Fibroblast of skin of left quadriceps (primary cell): ENCODE results near the gene MBNL2.

Source experiments
- DNase-seq, 2 experiments: peaks; one replicate each; pipeline ENCODE4 v3.0.0-alpha.2; 2013; ENCODE audit warnings: low read depth in 2 of 2

The MBNL2 gene

DNA sequence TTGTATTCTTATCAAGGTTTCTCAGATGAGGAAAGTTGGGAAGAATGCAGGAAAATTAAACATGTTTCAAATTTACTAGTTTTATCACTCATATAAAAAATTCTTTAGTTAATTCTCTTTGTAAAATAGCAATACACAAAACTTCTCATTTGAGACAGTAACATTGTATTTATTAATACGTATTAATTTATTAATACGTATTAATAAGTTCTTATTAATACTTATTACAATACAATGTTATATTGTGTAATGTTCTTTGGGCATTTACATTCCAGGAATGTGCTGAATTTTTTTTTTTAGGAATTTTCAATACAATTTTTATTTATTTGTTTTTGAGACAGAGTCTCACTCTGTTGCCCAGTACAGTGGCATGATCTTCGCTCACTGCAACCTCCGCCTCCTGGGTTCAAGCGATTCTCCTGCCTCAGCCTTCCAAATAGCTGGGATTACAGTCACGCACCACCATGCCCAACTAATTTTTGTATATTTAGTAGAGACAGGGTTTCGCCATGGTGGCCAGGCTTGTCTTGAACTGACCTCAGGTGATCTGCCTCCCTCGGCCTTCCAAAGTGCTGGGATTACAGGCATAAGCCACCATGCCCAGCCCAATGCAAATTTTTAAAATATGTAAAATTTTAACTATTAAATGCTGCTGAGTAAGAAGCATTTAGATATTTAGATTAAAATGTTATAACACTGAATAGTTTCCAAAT is 31.6 kb downstream of the MBNL2 start:
- no peak for DNase-seq

DNA sequence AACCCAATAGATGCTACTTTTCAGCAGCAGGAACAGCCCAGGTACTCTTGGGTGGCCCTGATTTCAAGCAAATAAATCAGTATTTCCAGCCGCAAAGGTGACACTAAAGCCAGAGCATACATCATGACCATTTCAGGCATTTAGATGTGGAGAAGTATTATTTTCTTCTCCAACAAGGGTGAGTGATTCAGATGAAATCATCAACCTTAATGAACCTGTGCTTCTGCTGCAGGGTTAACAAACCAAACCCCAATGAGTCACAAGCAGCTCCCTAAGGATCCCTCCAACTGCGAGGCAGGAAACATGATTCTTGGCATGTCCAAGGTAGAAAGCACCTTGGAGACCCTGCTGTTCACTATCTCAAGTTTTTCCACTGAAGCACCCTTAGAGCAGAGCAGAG is 32.7 kb downstream of the MBNL2 start:
- peak in 1 of 2 experiments; percentile 28 for DNase-seq

DNA sequence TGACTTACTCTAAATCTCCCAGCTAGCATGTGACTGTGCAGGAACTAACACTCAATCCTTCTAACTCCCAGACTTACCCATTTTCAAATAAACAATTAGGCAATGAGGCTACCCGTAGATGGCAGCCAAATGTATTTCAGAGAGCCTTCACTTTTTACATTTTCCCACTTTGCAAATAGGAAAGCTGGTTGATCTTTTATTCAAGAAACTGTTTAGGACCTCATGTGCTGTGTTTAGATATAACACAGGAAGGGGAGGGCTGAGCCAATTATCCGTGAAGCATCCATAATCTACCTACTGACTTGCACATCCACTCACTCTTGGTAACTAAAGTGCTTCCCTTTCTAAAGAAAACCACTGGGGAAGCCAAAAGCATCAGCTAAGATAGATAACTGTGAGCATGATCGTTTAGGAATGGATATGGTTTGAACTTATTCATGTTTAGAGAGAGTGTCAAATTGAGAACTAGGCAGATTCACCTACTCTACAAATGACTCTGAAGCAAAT is 33.4 kb downstream of the MBNL2 start:
- no peak for DNase-seq

- DNase-seq: peak; percentile 82 to 83
Measured at GRCh38 chr13:97256343-97256783, 34.2 kb downstream of the MBNL2 start.

- no peak for DNase-seq
Measured at GRCh38 chr13:97257228-97257755, 35.2 kb downstream of the MBNL2 start.

DNA sequence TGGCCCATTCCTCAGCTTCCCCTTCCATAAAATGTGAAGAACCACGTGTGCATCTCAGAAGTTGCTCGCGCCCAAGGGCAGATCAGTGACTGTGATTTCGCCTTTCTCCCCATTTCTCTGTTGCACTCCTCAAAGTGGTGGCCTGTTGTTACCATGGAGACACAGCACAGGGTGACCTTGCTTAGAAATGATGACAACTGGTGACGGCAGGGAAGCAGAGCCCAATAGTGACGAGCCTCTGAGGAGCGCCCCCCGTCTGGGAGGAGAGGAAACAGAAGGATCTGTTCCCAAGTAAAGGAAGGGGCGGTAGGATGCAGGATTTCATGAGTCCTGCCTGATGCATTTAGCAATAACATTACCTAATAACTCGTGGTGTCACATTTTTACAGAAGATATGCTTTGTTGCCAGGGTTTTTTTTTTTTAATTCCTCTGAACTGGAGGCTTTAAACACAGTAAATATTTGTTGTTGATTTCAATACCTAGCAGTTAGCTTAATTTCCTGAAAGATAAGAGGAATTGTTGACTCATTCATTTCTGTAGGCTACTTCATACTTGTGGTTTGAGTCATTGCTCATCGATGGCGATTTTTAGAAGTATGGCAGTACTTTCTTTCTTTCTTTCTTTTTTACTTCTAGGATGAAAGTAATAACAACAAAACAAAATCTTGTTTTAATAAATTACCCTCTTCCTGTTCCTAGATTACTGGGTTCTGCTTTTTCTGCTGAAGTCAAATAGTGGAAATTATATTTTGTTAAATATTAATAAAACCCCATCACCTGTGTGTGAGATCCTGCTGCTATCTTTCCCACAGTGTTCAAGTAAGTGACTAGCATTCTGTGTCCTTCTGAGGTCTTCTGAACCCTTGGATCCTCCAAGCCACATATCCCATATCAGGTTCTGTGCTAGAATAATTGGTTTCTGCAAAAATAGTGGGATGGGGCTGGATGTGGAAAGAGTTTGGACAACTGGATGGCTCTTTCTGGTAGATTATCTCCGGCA is 36.0 kb downstream of the MBNL2 start:
- peak; percentile 70 for DNase-seq

GRCh38 chr13:97258801-97259200 is 36.7 kb downstream of the MBNL2 start:
- peak in 1 of 2 experiments; percentile 38 for DNase-seq

GRCh38 chr13:97259410-97259797 is 37.3 kb downstream of the MBNL2 start:
- DNase-seq: no peak

DNA sequence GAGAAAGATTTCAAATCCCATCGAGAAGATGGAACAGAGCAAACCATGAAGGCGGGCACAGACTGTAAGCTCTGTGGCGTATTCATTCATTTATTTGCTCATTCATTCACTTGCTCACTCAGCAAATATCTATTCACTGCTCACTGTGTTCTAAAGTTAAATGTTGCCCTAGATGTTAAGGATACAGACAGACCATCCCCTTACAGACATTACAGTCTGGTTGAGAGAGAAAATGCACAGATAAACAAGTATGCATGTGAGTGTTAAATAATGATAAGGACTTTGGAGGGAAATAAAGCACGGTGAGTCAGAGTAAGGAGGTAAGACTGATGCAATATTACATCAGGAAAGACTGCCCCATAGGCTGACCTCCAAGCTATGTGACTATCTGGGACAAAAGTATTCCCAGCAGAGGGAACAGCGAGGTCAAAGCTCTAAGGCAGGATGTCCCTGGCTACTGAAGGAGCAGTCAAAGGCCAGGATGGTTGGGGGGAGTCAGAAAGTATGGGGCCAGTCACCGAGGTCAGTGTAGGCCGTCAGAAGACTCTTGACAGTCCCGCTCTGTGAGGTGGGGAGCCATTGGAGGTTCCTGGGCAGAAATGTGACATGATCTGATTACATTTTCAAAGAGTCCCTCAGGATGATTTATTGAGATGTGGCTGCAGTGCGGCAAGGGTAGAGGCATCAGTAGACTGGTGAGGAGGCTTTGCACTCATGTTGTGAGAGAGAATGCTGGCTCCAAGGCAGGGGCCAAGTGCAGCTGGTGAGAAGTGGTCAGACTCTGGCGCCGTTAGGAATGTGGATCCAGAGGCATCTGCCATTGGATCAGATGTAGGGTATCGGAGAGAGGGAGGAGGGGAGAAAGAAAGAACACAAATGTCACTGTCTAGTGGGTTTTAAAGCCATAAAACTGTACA is 37.9 kb downstream of the MBNL2 start:
- DNase-seq: peak in 1 of 2 experiments; percentile 36

DNA sequence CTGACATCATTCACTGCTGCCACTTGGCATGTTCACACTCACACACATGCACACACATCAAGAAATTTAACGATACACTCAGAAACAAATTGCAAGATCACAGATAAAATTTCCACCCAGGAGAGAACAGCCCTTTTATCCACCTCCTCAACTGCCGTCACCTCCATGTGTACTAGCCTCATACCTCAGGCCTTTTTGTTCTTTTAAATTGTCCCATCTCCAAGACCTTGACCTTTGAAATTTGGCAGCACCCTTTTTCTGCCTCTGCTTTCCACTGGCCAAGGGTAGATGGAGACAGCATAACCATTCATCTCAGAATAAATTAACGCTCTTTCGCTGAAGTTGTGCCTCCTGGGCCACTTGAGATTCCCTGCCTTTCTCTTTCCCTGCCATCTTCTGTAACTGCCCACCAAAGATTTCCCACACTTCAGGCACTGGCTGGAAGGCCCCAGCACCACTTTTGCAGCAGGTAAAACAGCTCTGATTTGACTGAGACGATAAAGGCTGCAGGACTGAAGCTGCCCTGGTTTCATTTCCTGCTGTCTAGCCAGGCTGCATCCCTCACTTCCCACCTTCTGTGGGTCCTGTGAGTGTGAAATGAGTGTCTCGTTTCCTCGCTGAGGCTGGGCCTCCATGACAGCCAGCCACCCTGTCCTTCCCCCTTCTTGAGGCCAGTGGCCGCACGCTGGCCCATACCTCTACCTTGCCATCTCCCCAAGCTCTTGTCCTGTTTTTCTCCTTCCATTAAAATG is 39.3 kb downstream of the MBNL2 start:
- no peak for DNase-seq

DNA sequence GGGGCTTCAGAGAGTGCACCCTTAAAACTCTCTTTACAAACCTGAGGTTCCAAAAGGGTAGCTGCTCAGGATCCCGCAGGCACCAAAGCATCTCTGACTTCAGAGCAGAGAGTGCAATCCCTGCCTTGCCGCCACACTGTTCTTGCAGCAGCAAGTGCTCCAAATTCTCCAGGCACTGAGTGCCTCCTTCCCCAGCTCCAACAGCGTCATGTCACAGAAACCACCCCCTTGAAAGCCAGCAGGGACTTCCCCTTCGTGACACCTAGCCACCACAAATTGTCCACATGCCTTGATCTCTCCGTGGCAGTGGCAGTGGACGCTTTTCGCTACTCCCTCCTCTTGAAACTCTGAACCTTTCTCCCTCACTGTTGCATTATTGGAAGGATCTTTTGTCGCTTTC is 39.9 kb downstream of the MBNL2 start:
- no peak for DNase-seq

- no peak for DNase-seq
Measured at GRCh38 chr13:97263160-97263559, 41.0 kb downstream of the MBNL2 start.

GRCh38 chr13:97264663-97265062 is 42.5 kb downstream of the MBNL2 start:
- DNase-seq: no peak

DNA sequence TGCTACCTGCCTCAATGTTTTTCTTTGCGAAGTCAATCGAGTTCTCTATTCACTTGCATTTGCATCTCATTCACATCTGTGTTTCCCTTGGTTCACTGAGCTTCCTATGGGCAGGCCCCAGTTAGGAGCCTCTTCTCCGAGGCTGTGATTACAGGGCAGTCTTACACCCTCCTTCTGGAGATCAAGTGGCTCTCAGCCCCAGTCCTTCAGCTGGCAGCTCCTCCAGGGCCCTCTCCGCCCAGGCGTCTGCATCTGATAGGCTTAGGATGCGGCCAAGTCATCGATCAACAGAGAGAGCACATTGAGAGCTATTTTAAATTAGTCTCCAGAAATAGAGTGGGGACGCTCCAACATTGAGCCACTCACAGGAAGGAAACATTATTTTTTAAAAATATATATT is 44.2 kb downstream of the MBNL2 start:
- no peak for DNase-seq

DNA sequence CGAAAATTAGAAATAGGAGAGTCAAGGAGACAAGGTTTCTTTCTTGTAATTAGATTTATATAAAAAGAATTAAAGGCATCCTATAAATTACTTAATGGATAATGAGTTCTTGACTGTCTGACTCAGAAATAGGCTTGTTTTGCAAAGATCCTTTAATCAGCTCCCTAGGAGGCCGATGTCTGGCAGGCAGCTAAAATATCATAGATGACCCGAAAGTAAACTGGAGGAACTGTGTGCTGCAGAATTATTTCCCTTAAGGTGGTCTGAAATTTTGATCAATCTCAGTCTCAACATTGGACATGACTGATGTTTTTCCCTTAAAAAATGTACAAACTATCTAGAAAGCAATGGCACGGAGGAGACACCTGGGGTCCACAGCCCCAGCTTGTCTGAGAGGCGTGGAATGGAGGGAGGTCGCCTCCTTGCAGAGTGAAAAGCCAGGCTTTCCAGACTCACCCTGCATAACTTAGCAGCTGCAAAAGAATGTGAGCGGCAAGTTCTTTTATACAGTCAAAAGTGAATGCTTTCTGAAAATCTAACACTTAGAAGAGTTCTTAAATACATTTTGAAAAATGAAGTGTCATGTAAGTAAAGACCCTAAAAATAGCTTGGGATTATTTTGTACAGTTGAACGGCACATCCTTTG is 44.8 kb downstream of the MBNL2 start:
- DNase-seq: no peak

- no peak for DNase-seq
Measured at GRCh38 chr13:97267418-97268059, 45.4 kb downstream of the MBNL2 start.

DNA sequence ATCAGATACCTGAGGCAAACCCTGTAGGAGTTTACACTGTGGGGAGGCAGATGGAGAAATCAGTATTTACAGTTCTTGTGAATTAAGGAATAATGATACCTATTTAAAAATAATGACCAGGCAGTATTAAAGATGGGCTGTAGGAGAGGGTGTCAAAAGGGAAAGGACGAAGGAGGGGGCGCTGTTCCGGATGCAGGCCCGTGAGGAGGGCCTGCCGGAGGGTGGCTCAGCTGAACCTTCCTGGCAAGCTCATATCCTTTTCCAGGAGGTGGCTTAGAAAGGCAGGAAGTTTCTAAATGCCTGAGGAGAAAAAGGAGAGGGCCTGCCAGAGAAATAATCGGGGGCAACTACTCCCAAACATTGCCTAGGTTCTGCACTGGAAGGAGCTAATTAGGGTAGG is 46.6 kb downstream of the MBNL2 start:
- no peak for DNase-seq

- no peak for DNase-seq
Measured at GRCh38 chr13:97269603-97270002, 47.5 kb downstream of the MBNL2 start.

DNA sequence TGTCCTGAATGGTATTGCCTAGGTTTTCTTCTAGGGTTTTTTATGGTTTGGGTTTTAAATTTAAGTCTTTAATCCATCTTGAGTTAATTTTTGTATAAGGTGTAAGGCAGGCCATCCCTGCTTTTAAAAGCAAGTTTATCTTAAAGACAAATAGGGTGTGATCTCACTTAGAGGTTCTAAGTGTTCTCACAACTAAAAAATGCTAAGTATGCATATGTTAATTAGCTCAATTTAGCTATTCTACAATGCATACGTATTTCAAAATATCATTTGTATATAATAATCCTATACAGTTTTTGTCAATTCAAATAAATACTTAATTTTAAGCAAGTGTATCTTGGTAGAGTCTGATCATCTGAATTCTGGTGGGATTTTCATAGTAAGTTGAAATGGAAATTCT is 50.4 kb downstream of the MBNL2 start:
- DNase-seq: no peak
